HL-60/S4 treated with phorbol 12-myristate 13-acetate at 8.2 ng/mL for 4 days and 3 days (cell line): ENCODE data around the gene COL4A6.

Experiments
- in situ Hi-C: fragments of 300-500 bp; cut with MboI; formaldehyde crosslinking; loops from 2 replicates; pipeline ENCODE4 v1.15.0; 2022; ENCODE audit warnings: low sequenced_read_pairs

The COL4A6 gene

GRCh38 chrX:108163333-108164082, 274.7 kb downstream of the COL4A6 start:
- in situ Hi-C loops, result no loop called here

- in situ Hi-C loops, result no loop called here
Observed at GRCh38 chrX:108162265-108162664, 276.0 kb downstream of the COL4A6 start.

GRCh38 chrX:108160309-108160708, 277.9 kb downstream of the COL4A6 start:
- in situ Hi-C loops, result no loop called here

- in situ Hi-C loops, result no loop called here
Observed at GRCh38 chrX:108159028-108159670, 279.1 kb downstream of the COL4A6 start.

GRCh38 chrX:108157628-108158027, 280.6 kb downstream of the COL4A6 start:
- in situ Hi-C loops, result no loop called here

GRCh38 chrX:108156934-108157466, 281.2 kb downstream of the COL4A6 start:
- in situ Hi-C loops, result no loop called here

GRCh38 chrX:108156082-108156481, 282.1 kb downstream of the COL4A6 start:
- in situ Hi-C loops, result no loop called here

GRCh38 chrX:108148524-108148923, 289.7 kb downstream of the COL4A6 start:
- in situ Hi-C loops, result no loop called here

GRCh38 chrX:108138814-108139702, 299.2 kb downstream of the COL4A6 start:
- in situ Hi-C loops, result no loop called here

GRCh38 chrX:108134724-108135123, 303.5 kb downstream of the COL4A6 start:
- in situ Hi-C loops, result no loop called here

GRCh38 chrX:108132876-108133275, 305.3 kb downstream of the COL4A6 start:
- in situ Hi-C loops, result no loop called here

- in situ Hi-C loops, result no loop called here
Observed at GRCh38 chrX:108132034-108132433, 306.2 kb downstream of the COL4A6 start.

GRCh38 chrX:108131471-108131870, 306.8 kb downstream of the COL4A6 start:
- in situ Hi-C loops, result no loop called here

GRCh38 chrX:108130889-108131288, 307.3 kb downstream of the COL4A6 start:
- in situ Hi-C loops, result no loop called here

GRCh38 chrX:108127152-108127551, 311.1 kb downstream of the COL4A6 start:
- in situ Hi-C loops, result no loop called here

GRCh38 chrX:108126661-108127060, 311.6 kb downstream of the COL4A6 start:
- in situ Hi-C loops, result no loop called here

- in situ Hi-C loops, result no loop called here
Observed at GRCh38 chrX:108123591-108124366, 314.4 kb downstream of the COL4A6 start.

GRCh38 chrX:108122748-108123147, 315.5 kb downstream of the COL4A6 start:
- in situ Hi-C loops, result no loop called here

GRCh38 chrX:108121291-108121690, 316.9 kb downstream of the COL4A6 start:
- in situ Hi-C loops, result no loop called here

- in situ Hi-C loops, result no loop called here
Observed at GRCh38 chrX:108117988-108118387, 320.2 kb downstream of the COL4A6 start.
